GM21576 (cell line): ENCODE measurements around the gene CTNNA3.

ENCODE experiments used
- ATAC-seq: cut with Tn5 transposase; IDR thresholded peaks from one replicate; pipeline ENCODE4 v1.9.1; 2021; ENCODE audit warnings: mild to moderate bottlenecking, moderate library complexity; ENCODE audit not compliant: unreplicated experiment

The CTNNA3 gene

GRCh38 chr10:66281327-66281726 is 1414.7 kb downstream of the CTNNA3 start:
- ATAC-seq: no peak

- no peak for ATAC-seq
Observed at GRCh38 chr10:66277481-66277880, 1418.5 kb downstream of the CTNNA3 start.

- no peak for ATAC-seq
Observed at GRCh38 chr10:66273966-66274519, 1422.0 kb downstream of the CTNNA3 start.

DNA sequence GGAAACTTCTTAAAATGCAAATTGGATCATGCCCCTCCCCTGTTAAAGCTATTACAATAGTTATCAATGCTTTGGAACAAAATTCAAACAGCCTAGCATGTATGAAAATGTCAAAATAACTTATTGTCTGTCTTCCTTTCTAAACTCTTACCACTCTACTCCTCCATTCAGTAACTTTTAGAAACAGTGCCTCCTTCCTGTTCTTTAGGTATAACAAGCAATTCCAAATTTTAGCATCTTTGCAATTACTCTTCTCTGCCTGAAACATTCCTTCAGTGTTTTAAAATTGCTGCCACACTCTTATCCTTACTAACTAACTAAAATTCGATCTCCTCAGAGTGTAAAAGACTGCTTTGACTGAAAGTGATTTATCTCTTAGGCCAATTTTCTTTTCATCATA is 1430.6 kb downstream of the CTNNA3 start:
- no peak for ATAC-seq

GRCh38 chr10:66259836-66260235 is 1436.2 kb downstream of the CTNNA3 start:
- no peak for ATAC-seq

DNA sequence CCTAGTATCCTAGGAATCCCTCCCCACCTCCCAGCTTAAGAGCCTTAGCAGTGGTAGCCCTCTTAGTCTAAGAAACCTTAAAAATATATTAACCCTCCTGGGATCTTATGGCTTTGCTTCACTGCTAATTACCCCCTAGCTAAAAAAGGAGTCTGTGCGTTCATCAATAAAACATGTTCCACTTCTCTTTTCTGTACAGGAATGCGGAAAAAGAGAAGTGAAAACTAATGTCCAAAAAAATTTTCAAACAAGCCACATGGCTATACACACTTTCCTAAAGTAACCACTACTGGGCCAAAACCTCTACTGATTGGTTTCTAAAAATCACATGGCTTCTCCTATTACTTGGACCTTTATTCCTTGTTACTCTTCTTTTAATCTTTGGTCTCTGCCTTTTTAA is 1437.3 kb downstream of the CTNNA3 start:
- ATAC-seq: no peak

GRCh38 chr10:66257801-66258200 is 1438.2 kb downstream of the CTNNA3 start:
- no peak for ATAC-seq

DNA sequence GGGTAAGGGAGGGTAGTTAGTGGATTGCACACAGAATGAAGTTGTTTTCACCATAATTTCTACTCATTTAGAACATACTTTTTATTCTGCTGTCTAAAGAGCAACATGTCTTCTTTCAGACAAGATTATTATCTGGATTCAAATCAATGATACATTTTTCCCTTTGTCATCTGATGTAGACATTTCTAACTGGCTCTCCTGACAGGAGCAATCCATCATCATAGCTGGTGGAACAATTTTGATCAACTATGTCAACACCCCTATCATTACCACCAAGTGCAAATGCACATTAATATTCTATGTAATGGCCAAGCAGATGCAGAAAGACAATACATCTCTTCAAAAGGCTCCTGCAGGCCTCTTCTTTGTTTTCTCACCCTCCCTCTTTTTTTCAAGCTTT is 1443.0 kb downstream of the CTNNA3 start:
- no peak for ATAC-seq

DNA sequence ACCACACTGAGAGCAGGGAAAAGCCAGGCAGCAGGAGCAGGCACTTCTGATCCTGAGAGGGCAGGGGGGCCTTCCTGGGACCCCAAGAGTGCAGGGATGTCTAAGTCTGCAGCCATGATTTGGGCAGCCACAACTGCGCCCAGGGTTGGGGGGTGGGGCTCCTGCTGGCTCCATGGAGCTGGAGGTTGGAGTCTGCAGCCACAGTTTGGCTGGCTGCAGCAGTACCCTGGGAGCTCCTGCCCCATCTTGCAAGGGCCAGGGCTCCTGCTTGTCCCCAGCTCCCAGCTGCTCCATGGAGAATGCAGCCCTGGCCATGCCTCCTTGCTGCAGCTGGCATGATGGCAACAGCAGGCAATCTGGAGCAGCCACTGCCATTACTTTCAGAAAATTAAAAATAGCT is 1449.8 kb downstream of the CTNNA3 start:
- ATAC-seq: no peak

DNA sequence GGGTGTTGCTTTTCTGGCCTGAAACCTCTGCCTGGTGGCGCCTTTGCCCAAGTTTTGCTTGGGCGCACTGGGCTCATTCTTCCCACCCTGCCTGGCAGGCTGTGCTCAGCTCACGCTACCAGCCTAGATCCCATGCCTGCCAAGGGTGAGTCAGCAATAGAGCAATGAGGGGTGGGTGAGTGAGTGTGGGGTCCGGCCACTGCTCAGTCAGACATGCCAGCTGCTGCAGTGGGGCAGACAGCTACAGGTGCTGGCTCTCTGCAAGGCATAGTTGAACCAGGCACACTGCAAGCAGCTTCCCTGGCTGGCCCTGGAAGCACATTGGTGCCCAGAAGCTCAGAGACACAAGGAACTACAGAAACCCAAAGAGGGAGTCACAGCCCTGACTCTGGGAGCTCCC is 1451.0 kb downstream of the CTNNA3 start:
- no peak for ATAC-seq

DNA sequence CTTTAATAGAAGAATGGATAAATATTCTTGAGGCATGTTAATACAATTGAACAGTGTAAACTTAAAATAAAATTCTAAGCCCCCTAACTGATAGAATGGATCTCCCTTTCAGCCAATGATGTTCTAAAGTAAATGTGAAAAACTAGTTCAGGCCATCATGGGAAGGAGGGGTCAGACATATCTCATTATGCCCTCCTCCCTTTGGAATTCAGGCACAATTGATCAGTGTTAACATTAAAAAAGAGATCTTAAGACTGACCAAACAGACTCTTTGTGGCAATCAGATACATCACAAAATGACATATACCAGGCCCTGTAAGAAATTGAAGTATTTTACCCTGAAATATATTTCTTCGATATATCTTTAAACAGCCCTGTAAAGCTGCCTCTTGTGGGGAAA is 1453.1 kb downstream of the CTNNA3 start:
- ATAC-seq: no peak

DNA sequence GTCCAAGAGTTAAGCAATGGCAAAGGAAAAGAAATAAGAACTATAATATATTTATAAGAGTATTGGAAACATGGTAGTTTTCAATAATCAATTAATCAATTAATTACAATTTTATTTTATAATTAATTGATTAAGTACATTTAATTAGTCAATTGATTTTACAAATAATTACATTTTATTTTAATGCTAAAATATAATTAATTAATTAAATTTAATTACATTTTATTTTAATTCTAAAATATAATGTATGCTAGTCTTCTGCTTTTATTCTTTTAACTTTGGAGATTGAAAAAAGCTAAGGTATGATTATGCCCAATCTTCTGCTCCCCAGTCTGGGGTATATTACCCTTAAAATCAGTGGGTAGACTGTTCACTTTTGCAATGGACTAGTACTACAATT is 1456.9 kb downstream of the CTNNA3 start:
- ATAC-seq: no peak

- no peak for ATAC-seq
Observed at GRCh38 chr10:66238343-66238742, 1457.7 kb downstream of the CTNNA3 start.

- ATAC-seq: no peak
Observed at GRCh38 chr10:66234872-66235271, 1461.1 kb downstream of the CTNNA3 start.

GRCh38 chr10:66228887-66229286 is 1467.1 kb downstream of the CTNNA3 start:
- no peak for ATAC-seq

DNA sequence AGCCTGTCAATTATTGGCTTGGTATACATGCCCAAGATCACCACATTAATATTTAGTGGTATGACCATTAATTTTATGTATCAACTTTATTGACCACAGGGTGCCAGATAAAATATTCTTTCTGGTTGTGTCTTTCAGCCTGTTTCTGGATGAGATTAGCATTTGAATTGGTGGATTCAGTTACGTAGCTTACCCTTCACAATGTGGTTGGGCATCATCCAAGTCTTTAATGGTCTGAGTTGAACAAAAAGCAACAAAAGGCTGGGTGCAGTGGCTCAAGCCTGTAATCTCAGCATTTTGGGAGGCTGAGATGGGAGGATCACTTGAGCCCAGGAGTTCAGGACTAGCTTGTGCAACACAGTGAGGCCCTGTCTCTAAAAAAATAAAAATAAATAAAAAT is 1472.3 kb downstream of the CTNNA3 start:
- no peak for ATAC-seq

GRCh38 chr10:66222462-66223046 is 1473.4 kb downstream of the CTNNA3 start:
- no peak for ATAC-seq

DNA sequence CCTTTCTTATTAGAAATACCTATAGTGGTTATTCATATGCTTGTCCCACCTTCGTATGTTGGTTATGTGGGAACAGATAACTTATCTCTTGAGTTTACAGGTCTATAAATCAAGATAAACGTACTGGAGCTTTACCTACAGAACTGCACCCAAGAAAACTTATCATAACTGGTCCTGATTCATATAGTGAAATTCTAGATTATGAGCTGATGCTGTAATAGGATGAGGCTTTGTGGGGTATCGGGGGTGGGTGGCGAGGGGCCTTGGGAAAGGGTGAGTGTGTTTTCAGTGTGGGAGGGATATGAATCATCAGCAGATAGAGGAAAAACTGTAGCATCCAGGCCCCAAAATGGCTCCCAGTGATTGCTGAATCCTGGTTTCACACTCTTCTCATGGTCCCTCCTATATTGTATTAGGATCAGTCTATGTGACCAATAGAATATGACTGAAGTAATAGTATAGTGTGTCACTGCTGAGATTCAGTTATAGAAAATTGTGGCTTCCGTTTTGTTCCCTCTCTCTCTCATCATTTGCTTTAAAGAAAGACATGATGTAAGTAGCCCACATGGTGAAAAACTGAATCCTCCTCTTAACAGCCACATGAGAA is 1476.9 kb downstream of the CTNNA3 start:
- ATAC-seq: no peak

- no peak for ATAC-seq
Observed at GRCh38 chr10:66218289-66218688, 1477.7 kb downstream of the CTNNA3 start.

- ATAC-seq: no peak
Observed at GRCh38 chr10:66215920-66216319, 1480.1 kb downstream of the CTNNA3 start.

DNA sequence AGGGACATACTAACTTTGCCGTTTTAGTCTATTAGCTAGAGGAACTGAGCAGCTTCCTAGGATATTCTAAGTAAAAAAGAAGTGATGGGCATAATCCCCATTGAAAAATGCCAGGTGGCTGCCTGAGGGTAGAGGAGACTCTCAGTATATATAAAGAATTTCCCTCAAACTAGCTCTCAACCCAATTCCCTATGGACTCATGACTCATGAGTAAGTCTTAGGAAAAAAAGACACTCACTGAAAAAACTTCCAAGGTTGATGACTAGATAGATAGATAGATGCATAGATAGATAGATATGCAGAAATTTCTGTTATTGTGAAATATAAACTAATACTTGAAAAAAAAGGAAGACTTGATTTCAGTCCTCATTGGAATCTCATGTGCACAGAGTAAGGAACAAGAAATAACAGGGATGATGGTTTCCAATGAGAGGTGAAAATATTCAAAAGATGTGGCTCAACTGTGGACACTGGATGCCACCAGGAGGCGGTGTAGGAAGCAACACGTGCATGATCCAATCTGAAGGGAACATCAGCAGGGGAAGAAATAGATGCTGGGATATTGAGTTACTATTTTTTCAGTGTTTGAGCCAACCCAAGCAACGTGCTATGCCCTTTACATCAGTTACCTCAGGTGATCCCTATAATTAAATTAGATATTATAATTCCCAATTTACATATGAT is 1481.1 kb downstream of the CTNNA3 start:
- ATAC-seq: no peak

GRCh38 chr10:66209025-66209424 is 1487.0 kb downstream of the CTNNA3 start:
- ATAC-seq: no peak
